Umbilical cord (tissue), 2 donors: Measurements from ENCODE around the gene IGF2. TPM values are rescaled to one million over a fixed set of nuclear protein-coding genes. Genes with fewer than 3 reads are reported as not detected.

Experiments used
- DNase-seq: peaks from one replicate; pipeline ENCODE4 v3.0.0-alpha.2; 2015; ENCODE audit warnings: low spot score
- total RNA-seq: library from RNA; depleted of rRNA; stranded (reverse); fragments of >200 nt; gene quantifications from one replicate; pipeline ENCODE4 v1.2.3, GENCODE V29; 2014; ENCODE audit warnings: low replicate concordance; ENCODE audit not compliant: insufficient read depth

Gene IGF2
- total RNA-seq, 1 donor from 2014 or later, result 2,215 TPM

DNA sequence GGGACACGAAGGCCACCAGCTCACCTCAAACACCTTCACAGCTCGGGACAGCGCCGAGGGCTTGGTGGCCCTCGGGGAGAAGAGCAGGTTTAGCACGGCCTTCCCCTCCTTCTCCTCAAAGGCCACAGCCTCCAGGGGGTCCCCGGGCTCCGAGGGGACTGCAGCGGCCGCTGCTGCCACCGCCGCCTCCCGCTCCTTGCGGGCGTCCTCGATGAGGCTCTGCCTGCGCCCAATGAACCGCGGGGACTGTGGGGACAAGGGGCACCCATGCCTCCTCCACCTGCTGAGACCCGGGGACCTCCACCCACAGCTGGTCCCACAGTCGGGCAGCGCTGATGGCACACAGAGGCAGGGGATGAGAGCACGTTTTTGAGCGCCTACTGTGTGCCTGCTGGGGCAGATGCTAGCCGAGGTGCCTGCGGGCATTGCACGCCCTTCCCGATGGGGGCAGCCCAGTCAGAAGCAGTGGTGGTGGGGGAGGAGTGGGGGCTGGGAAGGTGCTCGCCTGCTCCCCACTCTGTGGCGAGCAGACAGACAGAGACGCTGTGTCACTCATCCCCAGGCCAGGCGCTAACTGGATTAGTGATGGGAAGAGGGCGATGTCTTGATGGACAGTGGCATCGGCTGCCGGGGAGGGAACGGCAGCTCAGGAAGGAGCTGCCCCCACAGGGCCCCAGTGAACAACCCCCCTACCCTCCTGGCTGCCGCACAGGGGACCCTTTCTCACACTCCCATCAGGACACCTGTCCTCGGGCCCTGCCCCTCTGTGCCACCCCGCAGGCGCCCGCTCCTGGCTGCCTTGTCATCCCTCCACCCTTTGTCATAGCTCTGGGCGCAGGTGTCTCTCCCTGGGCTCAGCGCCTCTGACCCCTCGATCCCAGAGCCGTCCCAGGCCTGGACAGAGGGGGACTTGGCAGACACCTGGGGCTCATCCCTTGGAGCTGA is 30.7 kb upstream of the IGF2 start:
- no peak for DNase-seq

DNA sequence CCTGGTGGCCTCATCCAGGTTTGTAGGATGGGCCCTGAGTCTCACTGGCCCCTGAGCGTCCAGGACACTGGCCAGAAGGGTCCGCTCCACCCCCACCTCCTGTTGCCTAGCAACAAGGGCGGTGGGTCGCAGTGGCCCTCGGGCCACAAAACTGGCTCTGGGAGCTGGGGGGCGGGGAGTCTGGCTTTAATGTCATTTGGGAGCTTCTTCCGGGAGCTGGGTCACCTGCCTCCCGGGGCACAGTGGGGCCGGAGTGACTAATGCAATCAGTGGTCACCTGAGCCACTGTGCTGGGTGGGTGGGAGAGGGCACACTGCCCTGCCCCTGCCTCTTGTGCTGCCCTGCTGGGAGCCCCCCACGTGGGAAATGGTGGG is 29.8 kb upstream of the IGF2 start:
- DNase-seq, result no peak

GRCh38 chr11:2168286-2169004 is 29.3 kb upstream of the IGF2 start:
- DNase-seq, result no peak

DNA sequence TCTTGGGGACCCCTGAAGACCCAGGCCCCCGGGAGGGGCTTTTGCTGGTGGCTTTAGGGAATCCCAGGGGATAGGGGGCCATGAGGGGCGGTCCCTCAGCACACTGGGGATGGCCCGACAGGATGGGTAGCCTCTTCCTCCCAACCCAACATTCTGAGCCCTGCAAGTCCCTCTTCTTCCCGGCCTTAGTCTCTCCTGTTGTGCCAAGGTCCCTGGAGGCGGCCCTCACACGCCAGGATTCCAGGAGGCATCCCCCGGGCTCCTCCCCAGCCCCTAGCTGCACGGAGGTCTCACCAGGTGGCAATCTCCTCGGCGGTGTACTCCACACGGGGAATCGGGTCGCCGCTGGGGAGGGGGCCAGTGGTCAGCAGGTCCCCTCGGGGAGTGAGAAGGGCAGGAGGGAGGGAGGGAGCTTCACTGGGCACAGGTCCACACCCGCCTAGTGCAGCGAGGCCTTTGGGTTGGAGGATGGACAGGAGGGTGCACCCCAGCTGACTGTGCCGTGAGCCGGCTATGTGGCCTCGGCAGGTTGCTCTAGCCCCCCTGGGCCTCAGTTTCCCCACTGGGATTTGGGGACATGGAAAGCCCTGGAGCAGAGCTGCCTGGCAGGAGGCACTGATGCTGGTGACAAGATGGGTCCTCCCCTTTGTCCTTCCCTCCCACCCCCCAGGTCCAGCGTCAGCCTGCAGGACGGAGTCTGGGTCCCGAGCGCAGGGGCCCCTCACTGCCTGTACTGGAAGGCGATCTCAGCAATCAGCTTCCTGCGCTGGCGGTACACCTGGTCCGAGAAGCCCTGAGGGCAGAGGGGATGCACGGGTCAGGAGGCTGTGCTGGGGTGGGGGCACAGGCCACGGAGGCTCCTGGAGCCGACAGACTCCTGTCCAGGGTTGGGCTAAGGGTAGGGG is 28.2 kb upstream of the IGF2 start:
- no peak for DNase-seq

DNA sequence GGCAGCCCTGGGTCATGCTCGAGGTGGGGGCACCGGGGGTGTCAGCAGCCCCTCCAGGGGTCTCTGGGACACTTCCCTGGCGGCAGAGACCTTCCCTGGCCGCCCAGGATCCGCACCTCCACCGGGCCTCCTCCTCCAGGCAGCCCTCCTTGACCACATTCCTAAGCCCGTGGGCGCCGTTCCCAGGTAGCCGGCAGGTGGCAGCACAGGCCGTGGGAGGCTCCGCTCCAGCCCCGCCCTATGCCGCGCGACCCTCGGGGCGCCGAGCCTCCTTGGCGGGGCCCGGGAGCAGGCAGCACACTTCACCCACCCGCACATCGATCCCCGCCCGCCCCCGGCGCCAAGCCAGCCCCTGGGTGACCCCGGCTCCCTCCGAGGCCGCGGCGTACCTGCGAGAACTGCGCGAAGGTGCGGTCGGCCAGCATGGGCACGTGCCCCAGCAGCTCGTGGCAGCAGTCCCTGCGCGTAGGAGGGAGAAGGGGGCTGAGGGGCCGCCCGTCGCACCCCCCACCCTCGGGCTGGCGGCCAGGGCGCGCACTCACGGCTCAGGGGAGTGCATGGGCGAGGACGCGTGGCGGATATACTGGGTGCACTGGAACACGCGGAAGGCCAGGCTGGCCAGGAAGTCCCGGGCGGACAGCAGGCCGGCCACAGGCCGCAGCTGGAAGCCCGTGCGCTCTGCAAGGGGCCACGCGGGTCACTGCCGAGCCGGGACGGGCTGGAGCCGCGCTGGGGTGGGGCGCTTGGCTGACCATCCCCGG is 27.1 kb upstream of the IGF2 start:
- DNase-seq, result no peak

DNA sequence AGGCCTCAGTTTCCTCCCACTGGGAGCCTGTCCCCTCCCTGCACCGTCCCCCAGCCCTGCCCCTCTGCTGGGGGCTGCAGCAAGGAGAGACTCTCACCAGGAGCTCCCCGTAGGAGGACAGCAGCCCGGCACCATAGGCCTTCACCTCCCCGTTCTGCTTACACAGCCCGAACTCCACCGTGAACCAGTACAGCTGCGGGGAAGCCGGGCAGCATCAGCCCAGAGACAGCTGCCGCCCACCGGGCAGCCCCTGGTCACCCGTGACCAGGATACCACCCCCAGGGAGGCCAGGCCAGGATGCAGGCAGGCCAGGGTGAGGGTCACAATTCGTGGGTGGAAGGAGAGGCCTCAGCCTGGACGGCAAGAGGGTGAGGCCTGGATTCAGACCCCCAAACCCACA is 26.4 kb upstream of the IGF2 start:
- no peak for DNase-seq

- no peak for DNase-seq
Measured at GRCh38 chr11:2164861-2165555, 25.8 kb upstream of the IGF2 start.

- no peak for DNase-seq
Measured at GRCh38 chr11:2164081-2164480, 24.9 kb upstream of the IGF2 start.

GRCh38 chr11:2163428-2163978 is 24.3 kb upstream of the IGF2 start:
- DNase-seq, result no peak

DNA sequence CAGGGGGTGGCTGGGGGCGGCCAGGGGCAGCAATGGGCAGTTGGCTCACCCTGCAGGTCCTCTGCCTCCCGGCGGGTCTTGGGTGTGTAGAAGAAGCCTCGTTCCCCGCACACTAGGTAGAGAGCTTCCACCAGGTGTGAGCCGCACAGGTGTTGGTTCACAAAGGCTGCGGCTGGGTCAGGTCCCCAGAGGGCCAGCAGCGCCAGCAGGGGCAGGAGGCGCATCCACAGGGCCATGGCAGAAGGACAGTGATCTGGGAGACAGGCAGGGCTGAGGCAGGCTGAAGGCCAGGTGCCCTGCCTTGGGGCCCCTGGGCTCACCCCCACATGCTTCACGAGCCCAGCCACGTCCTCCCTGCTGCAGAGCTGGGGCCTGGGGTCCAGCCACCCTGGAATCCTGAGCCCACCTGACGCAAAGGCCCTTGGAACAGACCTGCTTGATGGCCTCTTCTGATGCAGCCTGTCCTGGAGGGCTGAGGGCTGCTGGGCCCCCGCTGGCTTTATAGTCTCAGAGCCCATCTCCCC is 21.6 kb upstream of the IGF2 start, which contains the start of gene INS:
TSS of gene INS (minus strand) at position 474 of the 524 bp plus-strand sequence. CDS start at position 236, 238 bp downstream.
- DNase-seq, result no peak

- DNase-seq, result no peak
Measured at GRCh38 chr11:2159536-2160413, 20.6 kb upstream of the IGF2 start.

- no peak for DNase-seq
Measured at GRCh38 chr11:2158966-2159365, 19.8 kb upstream of the IGF2 start.

DNA sequence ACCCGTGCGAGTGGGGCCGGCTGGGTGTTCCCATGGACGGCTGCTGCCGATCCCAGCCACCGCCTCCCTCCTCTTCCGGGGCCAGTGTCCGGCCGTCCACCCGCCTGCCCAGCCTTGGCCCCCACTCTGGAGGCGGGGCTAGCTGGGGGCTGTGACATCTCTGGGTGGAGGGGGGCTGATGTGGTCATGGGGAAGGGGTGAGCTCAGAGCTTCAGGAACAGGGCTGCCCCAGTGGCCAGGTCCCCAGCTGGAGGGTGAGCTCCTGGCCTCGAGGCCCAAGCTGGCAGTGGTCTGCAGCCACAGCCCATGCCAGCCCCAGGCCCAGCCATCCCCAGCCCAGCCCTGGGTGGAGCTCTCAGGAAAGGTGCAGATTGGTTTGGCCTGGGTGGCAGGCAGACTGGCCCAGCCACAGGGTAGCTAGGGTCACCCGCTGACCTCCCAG is 19.1 kb upstream of the IGF2 start:
- DNase-seq, result no peak

GRCh38 chr11:2157294-2158040 is 18.3 kb upstream of the IGF2 start:
- no peak for DNase-seq

DNA sequence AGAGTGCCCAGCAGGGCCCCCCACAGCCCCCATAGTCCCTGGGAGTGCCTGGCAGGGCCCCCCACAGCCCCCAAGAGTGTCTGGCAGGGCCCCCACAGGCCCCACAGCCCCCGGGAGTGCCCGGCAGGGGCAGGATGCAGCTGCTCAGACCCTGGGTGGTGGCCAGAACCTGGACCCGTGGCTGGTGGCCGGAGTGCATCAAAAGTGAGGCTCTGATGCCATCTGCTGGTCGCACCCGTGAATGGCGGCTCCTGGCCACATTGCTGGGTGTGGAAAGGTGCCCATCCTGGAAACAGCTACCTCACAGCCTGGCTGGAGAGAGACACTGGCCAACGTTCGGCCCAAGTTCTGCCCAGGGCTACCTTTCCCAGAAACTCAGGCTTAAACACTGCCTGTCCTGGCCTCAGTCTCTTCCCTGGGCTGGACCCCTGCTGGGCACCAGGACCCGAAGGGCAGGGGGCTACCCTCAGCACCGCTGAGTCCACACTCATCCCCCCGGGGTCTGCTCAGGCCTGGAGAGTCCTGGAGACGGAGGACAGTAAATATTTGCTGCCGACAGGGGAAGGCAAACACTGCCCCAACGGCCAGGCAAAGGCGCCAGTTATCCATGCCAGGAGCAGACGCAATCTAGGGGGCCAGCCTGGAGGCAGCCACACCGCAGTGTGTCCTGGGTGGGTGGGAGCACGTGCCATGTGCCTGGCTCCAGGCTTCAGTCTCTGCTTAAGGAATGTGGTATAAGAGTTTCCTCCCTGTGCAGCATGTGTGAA is 17.4 kb upstream of the IGF2 start:
- no peak for DNase-seq

GRCh38 chr11:2155511-2155910 is 16.3 kb upstream of the IGF2 start:
- DNase-seq, result no peak

DNA sequence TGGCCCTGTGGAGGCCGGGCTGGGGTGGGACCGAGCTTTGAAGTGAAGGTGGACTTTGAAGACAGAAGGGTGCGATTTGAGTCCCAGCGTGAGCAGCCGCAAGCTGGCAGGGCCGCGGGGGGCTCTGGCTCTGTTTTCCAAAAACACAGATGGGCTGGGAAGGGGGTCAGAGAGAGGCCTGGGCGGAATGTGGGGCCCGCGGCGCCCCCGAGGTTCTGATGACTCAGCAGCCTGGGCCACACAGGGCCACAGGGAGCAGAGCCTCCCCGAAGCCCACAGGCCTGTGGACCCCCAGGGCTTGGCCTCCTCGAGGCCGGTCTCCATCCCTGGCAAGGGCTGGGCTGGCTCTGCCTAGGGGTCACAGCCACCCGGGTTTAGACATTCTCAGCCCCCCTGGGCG is 15.7 kb upstream of the IGF2 start:
- no peak for DNase-seq
